Mesodermal cell (in vitro differentiated cells): ENCODE measurements around the gene SERPINA5.
"Not testable (repeated sequence)": the region's sequence is repeated elsewhere in the genome, so short reads cannot be mapped to it uniquely, and the experiment has no call there.

ENCODE experiments used
- H3K27ac ChIP-seq: 2 replicates; pipeline ENCODE4 v1.7.0; 2013; ENCODE audit warnings: mild to moderate bottlenecking, low read depth, low read length, moderate library complexity; ENCODE audit not compliant: severe bottlenecking
- H3K36me3 ChIP-seq: 2 replicates; pipeline ENCODE4 v1.7.1; 2013; ENCODE audit warnings: mild to moderate bottlenecking, low read length, moderate library complexity; ENCODE audit not compliant: control insufficient read depth, insufficient read depth
- H3K4me1 ChIP-seq: one replicate; pipeline ENCODE4 v1.7.1; 2013; ENCODE audit warnings: mild to moderate bottlenecking, low read length; ENCODE audit not compliant: insufficient read depth, control insufficient read depth, poor library complexity, severe bottlenecking
- H3K4me3 ChIP-seq: 2 replicates; pipeline ENCODE4 v1.7.0; 2013; ENCODE audit warnings: low read length, control low read depth, mild to moderate bottlenecking; ENCODE audit not compliant: insufficient read depth, poor library complexity, severe bottlenecking; ENCODE audit errors: extremely low read depth
- H3K9me3 ChIP-seq: 2 replicates; pipeline ENCODE4 v1.7.1; 2013; ENCODE audit warnings: mild to moderate bottlenecking, low read length, moderate library complexity; ENCODE audit not compliant: control insufficient read depth
- WGBS, 2 experiments: methylation state at CpG; one replicate each; pipeline ENCODE4 v1.1.5; 2013; ENCODE audit warnings: missing lambda C conversion rate in 2 of 2; ENCODE audit not compliant: insufficient coverage in 2 of 2; 5-methylcytosine and 5-hydroxymethylcytosine counted together

The SERPINA5 gene

DNA sequence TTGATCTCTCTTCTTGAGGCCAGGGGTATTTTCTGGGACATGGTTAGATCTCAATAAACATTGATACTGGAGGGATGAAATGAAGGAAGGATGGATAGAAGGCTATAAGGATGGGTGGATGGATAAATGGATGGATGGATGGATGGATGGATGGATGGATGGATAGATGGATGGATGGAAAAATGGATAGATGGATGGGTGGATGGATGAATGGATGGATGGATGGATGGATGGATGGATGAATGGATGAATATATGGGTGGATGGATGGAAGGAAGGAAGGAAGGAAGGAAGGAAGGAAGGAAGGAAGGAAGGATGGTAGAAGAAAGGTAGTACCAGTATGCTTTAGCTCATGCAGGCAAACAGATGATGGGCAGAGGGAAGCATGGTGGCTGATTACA is 3.8 kb upstream of the SERPINA5 start:
- not testable (repeated sequence) for H3K4me1 ChIP-seq

DNA sequence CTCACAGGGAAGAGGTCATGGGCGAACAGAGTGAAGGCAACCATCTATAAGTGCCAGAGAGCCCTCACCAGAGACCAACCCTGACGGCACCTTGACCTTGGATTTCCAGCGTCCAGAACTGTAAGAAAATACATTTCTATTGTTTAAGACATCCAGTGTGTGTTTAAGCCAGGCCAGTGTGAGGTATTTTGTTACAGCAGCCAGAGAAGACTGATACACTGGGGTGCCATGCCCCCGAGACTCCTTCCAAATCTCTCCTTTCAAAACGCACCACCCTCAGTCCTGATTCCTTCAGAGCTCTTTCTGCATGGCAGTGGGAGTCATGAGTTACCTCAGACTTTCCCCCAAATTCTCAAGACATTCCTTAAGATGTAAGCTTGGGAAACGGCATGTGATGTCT is 2.5 kb upstream of the SERPINA5 start:
- Histone ChIP-seq H3K9me3 (no peaks in the 10 kb centered on the region), H3K4me1 (peaks cover 9% of the 10 kb centered on the region), H3K27ac (no peak overlapping the region), H3K4me3 (no peak overlapping the region), H3K36me3 (no peaks in the 10 kb centered on the region)
- WGBS, 2 experiments: 82 to 93% methylated on average over 3 of the region's 6 CpGs

More for the DNA sequence above, 3.8 kb upstream of the SERPINA5 start:
- H3K4me3 ChIP-seq, H3K36me3 ChIP-seq, H3K27ac ChIP-seq, H3K9me3 ChIP-seq: not testable (repeated sequence)

DNA sequence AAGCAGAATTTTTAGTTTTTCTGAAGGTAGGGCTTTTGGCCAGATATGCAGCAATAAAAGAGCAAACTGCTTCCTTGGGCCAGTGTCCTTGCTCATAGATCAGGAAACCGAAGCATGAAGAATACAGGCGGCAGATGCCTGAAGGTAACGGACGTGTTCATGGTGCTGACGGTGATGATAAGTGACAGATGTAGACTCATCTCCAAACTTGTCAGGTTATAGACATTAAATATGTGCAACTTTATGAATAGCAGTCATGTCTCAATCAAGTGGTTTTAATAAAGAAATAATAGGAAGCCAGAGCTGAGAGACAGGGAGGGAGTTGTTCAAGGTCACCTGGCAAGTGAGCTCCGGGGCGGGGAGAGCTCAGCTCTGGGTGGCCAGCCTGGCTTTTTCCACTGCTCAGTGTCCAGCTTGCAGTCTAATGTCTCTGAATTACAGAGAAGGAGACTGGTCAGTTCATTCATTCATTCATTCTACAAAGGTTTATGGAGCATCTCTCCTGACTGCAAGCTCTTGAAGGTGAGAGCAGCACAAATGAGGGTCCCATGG is 1.0 kb downstream of the SERPINA5 start:
- Histone ChIP-seq H3K36me3 (no peaks in the 10 kb centered on the region), H3K27ac (no peak overlapping the region)
- 89 to 97% methylated on average over 5 to 7 of the region's 7 CpGs for WGBS, 2 experiments

DNA sequence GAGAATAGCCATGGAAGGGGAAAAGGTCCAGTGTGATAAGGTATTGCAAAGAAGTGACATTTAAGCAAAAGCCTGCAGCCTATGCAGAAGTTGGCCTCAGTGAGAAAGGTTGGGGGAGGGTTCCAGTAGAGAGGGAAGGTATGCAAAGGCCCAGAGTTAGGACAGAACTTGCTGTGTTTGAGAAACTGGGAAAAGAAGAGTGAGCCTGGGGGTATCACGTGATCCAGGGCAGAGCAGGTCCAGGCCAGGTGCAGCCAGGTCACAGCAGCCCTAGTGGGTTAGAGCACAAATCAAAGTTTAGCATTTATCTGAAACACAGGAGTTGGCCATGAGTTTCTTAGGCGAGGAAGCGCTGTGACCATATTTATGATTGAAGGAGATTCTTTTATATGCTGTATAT is 1.6 kb downstream of the SERPINA5 start:
- no peaks in the 10 kb centered on the region for H3K9me3 ChIP-seq
- WGBS, 2 experiments: 84 to 98% methylated on average over 3 of the region's 3 CpGs
- peaks cover 9% of the 10 kb centered on the region for H3K4me1 ChIP-seq
- H3K4me3 ChIP-seq: no peak overlapping the region
- H3K36me3 ChIP-seq: no peaks in the 10 kb centered on the region
- no peak overlapping the region for H3K27ac ChIP-seq

More for the DNA sequence above, 1.0 kb downstream of the SERPINA5 start:
- Histone ChIP-seq H3K4me1 (peaks cover 9% of the 10 kb centered on the region), H3K4me3 (no peak overlapping the region), H3K9me3 (no peaks in the 10 kb centered on the region)

DNA sequence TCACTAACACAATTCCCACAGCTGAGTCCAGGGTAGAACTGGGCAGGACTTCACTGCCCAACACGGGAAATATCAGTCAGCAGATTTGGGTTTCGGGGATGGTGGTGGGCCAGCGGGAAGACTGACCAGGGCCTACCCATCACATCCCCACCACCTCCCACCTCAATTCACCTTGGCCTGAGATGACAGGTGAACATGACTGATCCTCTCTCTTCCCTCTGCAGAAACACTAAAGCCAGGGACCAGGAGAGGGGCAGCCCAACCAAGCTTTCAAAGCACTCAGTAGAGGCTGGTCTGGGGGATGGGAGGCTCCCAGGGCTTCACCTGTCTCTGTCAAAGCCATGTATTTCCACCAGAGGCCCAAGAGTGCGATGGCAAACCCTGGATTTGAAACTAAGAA is 2.3 kb downstream of the SERPINA5 start:
- no peaks in the 10 kb centered on the region for H3K36me3 ChIP-seq
- 50 to 96% methylated on average over 1 to 3 of the region's 4 CpGs for WGBS, 2 experiments
- no peak overlapping the region for H3K27ac ChIP-seq
- peaks cover 9% of the 10 kb centered on the region for H3K4me1 ChIP-seq
- H3K9me3 ChIP-seq: no peaks in the 10 kb centered on the region
- H3K4me3 ChIP-seq: no peak overlapping the region

DNA sequence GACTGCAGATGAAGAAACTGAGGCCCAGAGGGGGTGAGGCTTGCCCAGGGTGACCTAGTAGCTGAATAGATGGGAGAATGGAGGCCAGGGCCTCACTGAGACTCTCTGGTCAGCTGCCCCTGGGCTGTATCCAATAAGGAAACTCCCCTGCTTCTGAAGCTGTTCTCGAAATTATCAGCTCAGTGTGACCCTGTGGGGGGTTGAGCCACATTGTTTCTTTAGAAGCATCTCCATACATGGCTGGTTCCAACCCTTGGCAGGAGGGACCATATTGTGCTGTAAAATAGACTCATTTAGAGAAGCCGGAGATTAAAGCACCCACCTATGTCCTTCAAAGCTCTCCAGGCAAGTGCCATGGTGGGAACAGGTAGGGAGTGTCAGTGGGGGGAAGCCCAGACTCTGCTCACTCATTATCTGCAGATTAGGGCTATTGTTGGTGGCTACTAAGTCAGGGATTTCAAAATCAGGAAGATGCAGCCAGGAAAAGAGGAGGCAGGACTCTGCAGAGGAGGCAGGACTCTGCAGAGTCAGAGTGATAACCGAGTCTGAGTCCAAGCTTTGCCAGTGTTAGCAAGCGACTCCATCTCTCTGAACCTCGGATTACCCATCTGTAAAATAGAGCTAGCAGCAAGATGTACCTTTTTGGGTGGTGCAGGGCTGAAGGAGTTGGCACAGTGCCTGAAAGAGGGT is 3.5 kb downstream of the SERPINA5 start:
- no peak overlapping the region for H3K27ac ChIP-seq
- WGBS, 2 experiments: 67 to 76% methylated on average over 1 to 3 of the region's 5 CpGs
- H3K4me1 ChIP-seq: peaks cover 9% of the 10 kb centered on the region
- no peak overlapping the region for H3K4me3 ChIP-seq
- no peaks in the 10 kb centered on the region for H3K36me3 ChIP-seq
- no peaks in the 10 kb centered on the region for H3K9me3 ChIP-seq

DNA sequence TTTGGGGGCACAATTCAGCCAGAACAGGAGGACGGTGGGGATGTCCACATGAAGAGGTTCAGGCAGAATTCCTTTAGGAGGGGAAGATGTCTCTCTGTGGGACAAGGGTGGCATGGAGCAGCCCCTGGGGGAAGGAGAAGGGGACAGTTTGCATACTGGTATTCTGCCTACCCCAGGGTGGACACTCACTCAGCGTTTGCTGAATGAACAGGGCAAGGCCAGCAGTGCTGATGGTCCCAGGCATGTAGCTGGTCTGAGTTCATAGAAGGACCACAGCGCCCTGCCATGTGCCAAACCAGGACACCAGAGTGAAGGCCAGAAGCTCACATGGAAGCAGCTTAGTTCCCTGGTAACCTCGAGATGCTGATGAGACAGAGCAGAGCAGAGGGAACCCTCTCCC is 5.4 kb downstream of the SERPINA5 start:
- no peaks in the 10 kb centered on the region for H3K9me3 ChIP-seq
- no peaks in the 10 kb centered on the region for H3K36me3 ChIP-seq
- H3K4me3 ChIP-seq: no peak overlapping the region
- 87 to 88% methylated on average over 3 of the region's 4 CpGs for WGBS, 2 experiments
- H3K4me1 ChIP-seq: no peaks in the 10 kb centered on the region
- no peak overlapping the region for H3K27ac ChIP-seq

DNA sequence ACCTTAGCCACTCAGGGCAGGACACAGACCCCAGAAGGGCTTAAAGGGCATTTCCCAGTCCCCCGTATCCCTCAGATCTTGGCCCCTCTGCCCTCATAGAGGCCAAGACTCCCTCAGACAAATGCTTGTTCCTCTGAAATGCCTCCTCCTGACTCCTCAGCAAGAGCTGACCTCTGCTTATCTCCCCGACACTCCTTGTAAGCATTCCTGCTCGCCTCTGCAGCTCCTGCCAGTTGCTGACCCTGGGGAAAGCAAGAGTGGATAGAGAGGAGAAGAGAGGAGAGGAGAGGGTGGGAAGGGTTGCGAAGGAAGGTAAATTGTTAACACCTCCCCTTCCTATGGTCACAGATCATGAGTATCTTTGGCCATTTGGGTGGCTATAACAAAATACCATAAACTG is 7.1 kb downstream of the SERPINA5 start:
- no peak overlapping the region for H3K4me3 ChIP-seq
- no peaks in the 10 kb centered on the region for H3K9me3 ChIP-seq
- 100% methylated on average over 1 to 2 of the region's 4 CpGs for WGBS, 2 experiments
- no peak overlapping the region for H3K27ac ChIP-seq
- no peaks in the 10 kb centered on the region for H3K4me1 ChIP-seq
- no peaks in the 10 kb centered on the region for H3K36me3 ChIP-seq

DNA sequence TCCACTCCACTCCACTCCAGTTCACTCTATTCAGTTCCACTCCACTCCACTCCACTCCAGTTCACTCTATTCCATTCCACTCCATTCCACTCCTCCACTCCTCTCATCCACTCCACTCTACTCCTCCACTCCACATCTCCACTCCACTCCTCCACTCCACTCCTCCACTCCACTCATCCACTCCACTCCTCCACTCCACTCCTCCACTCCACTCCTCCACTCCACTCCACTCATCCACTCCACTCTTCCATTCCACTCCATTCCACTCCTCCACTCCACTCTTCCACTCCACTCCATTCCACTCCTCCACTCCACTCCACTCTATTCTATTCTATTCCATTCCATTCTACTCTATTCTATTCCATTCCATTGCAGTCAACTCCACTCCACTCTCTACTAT is 9.8 kb downstream of the SERPINA5 start:
- Histone ChIP-seq H3K4me3 (no peak overlapping the region), H3K9me3 (no peaks in the 10 kb centered on the region), H3K36me3 (no peaks in the 10 kb centered on the region), H3K27ac (no peak overlapping the region), H3K4me1 (no peaks in the 10 kb centered on the region)

DNA sequence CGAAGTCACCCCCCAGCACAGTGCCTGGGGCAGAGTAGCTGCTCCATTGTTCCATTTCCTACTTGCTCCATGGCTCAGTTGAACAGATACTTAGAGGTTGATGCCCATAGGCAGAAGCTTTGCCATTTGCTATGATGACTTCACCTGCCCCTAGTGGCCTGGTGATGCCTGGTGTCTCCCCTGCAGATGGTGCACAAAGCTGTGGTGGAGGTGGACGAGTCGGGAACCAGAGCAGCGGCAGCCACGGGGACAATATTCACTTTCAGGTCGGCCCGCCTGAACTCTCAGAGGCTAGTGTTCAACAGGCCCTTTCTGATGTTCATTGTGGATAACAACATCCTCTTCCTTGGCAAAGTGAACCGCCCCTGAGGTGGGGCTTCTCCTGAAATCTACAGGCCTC is 10.6 kb downstream of the SERPINA5 start:
- no peaks in the 10 kb centered on the region for H3K9me3 ChIP-seq
- WGBS, 2 experiments: 90 to 93% methylated on average over 6 to 7 of the region's 8 CpGs

DNA sequence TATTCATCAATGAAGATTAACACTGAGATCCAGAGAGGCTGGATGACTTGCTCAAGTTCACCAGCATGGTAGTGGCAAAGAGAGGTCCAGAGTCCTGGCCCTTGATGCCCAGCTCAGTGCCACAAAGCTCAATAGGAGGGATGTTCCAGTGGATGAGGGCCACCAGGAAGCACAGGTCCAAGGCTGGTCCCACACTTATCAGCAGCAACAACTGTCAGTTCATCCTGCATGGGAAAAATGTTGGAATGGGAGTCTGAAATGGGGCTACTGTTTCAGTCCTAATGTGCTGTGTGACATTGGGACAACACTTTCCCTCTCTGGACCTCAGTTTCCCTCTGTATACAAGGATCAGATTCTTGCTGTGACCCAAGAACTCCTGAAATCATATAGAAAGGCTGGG is 11.2 kb downstream of the SERPINA5 start:
- H3K27ac ChIP-seq: no peak overlapping the region
- no peaks in the 10 kb centered on the region for H3K4me1 ChIP-seq
- no peaks in the 10 kb centered on the region for H3K9me3 ChIP-seq
- H3K4me3 ChIP-seq: no peak overlapping the region
- H3K36me3 ChIP-seq: no peaks in the 10 kb centered on the region

More for the DNA sequence above, 10.6 kb downstream of the SERPINA5 start:
- Histone ChIP-seq H3K36me3 (no peaks in the 10 kb centered on the region), H3K4me1 (no peaks in the 10 kb centered on the region), H3K4me3 (no peak overlapping the region), H3K27ac (no peak overlapping the region)
